HG03342 (cell line): ENCODE results near the gene EARS2.
"Not testable (repeated sequence)": the region's sequence is repeated elsewhere in the genome, so short reads cannot be mapped to it uniquely, and the experiment has no call there.

Experiments used
- ATAC-seq: cut with Tn5 transposase; IDR thresholded peaks from one replicate; pipeline ENCODE4 v1.9.1; 2021; ENCODE audit warnings: mild to moderate bottlenecking, moderate library complexity; ENCODE audit not compliant: unreplicated experiment

EARS2 gene

DNA sequence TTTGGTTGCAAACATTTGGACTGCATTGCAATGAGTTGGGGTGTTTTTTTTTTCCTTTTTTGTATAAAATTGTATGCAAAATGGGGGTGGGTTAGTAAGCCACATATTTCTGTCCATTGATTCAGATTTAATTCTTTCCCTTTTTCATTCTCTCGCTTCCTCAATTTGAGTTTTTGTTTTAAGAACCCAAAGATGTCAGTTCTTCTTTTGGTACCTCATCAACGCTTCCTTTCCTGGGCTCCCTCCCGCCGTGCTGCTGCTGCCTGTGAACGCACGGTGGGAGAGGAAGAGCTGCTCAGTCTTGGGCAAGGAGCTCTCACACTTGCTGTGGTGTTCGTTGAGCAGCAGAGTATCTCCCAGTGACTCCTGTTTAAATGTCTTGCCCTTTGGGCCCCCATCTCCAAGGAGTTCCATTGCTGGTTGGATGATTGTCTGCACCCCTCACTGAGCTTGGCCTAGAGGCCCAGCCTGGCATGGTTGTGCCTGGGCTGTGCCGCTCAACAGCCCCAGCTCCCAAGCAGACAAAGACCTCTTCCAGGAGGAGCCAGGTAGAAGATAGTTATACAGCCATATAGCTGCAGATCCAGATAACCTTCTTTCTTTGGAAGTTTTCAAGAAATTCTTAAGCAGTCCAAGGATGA is 14.0 kb upstream of the EARS2 start:
- ATAC-seq: no peak

DNA sequence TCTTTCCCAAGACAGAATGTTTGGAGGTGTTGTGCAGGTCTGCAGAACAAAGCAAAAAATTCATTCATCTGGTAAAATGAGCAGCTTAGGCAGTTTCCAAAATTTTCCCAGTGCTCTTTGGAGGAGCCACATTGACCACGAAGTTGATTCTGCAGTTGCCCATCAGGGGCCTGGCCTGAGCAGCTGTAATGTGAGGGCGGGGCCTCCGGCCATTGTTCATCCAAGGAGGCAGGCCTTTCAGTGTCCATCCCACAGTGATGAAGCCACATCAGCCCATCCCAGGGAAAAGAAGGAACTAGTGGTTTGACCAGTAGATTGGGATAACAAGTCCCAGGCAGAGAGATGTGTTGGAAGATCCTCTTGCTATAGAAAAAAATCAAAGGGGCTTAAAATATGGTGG is 10.5 kb upstream of the EARS2 start:
- ATAC-seq: no peak

DNA sequence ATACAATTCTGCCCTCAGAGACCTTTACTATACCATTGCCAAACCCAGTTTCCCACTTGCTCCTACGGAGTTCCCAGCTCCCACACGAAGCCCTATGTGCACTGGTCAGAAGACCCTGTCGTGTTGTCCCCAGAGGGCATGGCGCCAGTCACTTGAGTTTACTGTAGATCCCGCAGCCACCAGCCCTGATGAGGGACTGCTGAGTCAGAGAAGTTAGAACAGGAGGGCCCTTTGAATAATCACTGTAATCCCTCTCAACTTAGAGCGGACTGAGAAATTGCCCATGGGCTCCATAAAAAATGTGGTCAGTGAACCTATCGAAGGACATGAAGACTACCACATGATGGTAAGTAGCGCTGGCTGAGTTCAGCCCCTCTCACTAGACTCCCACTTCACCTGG is 9.6 kb upstream of the EARS2 start:
- no peak for ATAC-seq

DNA sequence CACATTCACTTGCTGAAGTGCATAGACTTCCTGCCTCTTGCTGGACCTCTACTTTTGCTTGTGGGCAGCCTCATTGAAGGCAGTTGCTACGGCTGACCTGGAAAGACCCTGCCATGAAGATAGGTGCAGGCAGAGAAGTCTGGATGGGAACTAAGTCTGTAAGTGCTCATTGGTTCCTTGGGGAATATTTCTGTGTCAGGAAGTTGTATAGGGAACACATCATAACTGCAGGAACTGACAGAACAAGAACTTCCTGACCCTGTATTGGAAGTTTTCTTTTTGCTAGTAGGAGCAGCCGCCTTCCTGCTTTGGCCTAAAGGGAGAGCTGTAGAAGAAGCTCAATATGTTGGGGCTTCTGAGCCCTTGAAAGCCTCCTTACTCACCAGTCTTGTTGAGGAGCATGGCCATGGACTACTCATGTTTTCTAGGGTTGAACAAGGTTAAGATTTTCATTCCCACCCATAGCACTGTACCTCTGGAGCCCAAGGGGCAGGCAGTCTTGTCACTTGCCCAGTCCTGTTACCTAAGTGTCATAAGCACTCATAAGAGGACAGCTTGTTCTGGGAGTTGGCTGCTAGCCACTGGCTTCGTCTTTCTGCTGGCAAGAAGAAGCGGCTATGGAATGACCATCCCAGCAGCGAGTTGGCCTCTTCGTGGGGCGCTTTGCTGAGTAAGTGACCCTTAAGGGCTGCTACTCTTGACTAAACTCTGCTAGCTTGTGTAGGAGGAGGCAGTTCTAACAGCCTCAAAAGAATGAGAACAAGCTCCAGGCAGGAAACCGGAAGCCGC is 7.6 kb upstream of the EARS2 start:
- ATAC-seq: no peak

DNA sequence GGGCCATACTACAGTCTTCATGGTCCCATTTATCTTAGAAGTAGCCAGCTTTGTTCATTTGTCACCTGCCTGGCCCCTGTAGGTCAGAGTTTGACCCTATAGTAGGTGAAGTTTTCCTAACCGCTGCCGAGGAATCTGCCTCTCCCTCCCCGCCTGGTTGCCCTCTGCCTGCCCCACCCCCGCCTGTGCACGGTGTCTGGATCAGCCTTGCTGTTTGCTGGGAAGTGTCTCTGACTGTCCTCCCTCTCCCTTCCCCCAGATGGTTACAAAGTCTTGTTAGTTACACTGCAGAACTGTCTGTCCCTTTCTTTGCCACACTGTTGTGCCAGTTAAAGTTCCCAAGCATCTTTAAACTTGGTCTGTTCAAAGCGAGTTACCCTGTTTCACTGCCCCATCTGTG is 6.0 kb upstream of the EARS2 start:
- no peak for ATAC-seq

DNA sequence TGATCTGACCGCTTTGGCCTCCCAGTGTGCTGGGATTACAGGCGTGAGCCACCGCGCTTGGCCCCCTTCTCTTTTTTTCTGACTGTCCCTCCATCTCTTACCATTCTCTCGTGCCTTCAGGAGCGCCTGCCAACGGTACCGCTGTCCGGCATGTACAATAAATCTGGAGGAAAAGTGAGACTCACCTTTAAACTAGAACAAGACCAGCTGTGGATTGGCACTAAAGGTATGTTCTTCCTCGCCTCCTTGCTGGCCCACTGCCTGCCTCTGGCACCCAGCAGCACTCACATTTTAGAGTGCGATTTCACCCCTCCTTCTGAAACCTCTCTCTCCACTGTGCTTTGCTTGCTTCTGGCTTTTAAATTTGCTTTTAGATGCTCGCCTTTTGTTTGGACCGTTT is 5.4 kb upstream of the EARS2 start:
- no peak for ATAC-seq

DNA sequence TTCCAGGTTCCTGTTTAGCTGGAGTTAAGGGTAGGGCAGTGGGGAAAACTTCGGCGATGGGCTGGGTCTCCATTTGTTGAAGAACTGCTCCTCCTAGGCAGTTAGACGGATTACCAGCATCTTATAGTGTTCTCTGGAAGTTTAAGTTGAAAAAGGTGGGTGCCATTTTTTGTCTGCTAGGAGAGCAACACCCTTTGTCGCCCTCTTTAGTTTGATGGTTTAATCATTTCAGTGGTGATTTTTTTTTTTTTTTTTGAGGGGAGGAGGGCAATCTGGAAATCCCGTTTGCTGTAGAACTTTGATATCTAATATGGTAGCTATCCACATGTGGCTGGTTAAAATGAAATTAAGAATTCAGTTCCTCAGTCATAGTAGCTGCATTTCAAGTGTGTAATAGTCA is 4.4 kb upstream of the EARS2 start:
- no peak for ATAC-seq

DNA sequence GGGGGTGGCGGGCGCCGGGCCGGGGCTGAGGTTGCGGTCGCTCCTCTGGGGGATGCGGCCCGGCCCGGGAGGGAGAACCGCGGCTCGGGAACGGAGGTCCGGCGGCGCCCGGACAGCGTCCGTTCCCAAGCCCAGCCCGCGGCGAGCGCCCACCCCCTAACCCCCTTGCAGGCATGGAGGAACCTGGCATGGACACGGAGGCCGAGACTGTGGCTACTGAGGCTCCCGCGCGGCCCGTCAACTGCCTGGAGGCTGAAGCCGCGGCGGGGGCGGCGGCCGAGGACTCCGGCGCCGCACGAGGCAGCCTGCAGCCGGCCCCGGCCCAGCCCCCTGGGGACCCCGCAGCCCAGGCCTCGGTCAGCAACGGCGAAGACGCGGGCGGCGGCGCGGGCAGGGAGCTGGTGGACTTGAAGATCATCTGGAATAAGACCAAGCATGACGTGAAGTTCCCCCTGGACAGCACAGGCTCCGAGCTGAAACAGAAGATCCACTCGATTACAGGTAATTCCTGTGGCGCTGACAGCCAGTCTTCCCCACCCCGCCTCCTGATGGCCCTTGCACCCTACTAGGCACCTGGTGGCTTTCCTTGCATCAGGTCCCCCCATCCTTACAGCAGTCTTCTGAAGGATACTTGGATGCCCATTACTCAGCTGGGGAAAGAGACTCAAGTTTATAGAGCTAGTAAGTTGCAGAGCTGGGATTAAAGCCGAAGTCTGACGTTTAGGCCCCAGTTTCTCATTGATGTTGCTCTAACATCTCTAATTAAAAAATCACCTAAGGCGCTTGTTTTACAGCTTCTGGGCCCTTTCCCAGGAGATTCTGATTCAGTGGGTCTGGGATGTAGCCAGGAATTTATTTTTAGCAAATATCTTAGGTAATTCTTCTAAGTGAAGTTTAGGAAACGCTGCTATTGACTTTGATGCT is 891 bp upstream of the EARS2 start:
- ATAC-seq: no peak

DNA sequence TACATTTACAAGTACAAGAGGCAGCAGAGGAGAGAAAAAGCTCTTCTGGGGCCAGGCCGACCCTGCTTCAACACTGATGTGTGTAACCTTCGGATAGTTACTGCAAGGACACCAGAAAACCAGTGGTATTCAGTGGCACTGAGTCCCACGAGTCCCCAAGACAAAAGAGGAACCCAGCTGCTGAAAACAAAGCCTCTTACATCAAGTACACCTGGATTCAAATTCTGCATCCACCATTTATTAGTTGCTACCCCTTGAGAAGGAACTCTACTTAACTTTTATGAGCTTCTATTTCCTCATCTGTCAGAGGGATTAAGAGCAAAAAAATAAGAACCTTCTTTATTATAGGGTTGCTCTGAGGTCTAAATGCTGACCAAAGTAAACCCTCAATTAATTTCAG is 2.6 kb downstream of the EARS2 start:
- no peak for ATAC-seq

DNA sequence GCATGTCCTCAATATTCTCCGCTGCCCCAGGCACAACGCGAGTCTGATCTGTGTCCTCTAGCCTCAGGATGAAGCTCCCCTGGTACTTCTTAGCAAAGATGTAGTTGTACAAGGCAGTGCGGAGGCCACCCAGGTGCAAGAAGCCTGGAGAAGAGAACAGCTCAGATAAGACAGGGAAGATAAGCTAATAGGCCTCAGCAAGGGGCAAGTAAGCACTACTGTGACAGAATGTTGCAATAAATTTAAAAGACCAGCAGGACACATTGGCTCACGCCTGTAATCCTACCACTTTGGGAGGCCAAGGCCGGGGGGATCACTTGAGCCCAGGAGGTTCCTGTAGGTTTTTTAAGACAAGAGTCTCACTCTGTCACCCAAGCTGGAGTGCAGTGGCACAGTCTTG is 5.0 kb downstream of the EARS2 start:
- ATAC-seq: no peak

DNA sequence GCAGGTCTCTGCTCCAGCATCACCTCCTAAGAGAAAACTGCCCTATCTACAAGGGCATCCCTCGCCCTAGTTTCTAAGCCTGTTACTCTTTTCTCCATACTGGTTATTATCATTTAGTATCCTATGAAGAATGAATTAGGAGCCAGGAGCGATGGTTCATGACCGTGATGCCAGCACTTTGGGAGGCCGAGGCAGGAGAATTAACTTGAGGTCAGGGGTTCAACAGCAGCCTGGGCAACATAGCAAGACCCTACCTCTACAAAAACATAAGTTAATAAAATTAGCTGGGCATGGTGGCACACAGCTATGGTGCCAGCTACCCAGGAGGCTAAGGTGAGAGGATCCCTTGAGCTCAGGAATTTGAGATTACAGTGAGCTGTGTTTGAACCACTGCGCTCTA is 7.2 kb downstream of the EARS2 start:
- ATAC-seq: no peak

DNA sequence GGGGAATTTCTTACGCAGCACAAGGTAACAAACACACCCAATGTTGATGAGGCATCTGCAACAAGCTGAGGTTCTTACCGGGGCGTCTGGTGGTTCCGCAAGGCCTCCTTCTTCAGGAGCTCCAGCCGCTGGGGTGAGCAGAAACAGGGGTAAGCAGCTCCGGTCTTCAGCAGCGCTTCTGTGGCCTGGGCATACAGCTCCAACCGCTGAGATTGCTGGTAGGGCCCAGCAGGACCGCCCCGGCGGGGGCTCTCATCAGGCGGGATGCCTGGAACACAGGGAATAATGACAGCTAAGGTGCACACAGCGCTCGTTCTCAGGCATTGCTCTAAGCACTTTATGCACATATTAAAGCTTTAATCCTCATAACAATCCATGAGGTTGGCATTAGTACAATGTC is 12.7 kb downstream of the EARS2 start:
- ATAC-seq: no peak

DNA sequence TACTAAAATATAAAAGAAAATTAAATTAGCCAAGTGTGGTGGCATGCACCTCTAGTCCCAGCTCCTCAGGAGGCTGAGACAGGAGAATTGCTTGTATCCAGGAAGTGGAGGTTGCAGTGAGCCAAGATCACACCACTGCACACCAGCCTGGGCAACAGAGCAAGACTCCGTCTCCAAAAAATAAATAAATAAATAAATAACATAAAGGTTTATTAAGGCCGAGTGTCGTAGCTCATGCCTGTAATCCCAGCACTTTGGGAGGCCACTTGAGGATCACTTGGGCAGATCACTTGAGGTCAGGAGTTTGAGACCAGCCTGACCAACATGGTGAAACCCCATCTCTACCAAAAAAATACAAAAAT is 16.4 kb downstream of the EARS2 start:
- not testable (repeated sequence) for ATAC-seq

DNA sequence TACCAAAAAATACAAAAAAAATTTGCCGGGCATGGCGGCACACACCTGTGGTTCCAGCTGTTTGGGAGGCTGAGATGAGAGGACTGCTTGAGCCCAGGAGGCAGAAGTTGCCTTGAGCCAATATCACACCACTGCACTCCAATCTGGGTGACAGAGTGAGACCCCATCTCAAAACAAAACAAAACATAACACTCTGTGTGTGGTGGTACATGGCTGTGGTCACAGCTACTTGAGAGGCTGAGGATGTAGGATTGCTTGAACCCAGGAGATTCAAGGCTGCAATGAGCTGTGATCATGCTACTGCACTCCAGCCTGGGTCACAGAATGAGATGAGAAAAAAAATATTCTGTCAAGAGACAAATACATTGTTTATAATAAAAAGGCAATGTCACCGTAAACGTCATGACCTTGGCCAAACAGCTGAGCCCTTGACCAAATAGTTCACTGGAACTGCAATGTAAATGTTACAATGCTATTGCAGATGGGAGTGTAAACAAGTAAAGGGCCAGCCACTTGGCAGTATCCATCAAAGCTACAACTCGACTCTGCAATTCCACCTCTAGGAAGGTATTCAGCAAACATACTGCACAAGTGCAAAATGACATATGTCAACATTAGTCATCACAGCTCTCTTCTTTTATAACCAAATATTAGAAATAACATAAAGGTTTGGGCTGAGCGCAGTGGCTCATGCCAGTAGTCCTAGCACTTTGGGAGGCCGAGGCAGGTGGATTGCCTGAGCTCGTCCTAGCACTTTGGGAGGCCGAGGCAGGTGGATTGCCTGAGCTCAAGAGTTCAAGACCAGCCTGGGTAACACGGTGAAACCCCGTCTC is 16.9 kb downstream of the EARS2 start:
- ATAC-seq: no peak

DNA sequence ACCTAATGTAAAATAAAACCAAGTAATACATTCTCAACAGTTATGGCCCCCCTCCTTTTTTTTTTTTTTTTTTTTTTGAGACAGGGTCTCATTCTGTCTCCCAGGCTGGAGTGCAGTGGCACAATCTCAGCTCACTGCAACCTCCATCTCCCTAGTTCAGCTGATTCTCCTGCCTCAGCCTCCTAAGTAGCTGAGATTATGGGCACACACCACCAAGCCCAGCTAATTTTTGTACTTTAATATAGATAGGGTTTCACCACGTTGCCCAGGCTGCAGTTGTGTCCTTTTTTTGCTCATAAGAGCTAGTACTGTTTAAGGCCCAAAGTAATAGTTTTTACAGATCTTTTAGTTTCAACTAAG is 18.3 kb downstream of the EARS2 start:
- ATAC-seq: no peak

DNA sequence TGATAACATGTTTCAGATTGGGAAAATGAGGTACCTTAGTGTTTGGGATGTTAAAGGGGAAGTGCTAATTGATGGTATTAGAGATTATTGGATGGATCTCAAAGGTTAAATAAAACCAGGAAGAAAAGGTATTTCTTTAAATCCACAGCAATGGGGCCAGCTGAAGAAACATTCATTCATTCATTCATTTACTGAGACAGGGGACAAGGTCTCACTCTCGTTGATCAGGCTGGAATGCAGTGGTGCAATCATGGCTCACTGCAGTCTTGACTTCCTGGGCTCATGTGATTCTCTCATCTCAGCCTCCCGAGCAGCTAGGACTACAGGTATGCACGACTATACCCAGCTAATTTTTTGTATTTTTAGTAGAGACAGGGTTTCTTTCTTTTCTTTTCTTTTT is 19.8 kb downstream of the EARS2 start:
- no peak for ATAC-seq

DNA sequence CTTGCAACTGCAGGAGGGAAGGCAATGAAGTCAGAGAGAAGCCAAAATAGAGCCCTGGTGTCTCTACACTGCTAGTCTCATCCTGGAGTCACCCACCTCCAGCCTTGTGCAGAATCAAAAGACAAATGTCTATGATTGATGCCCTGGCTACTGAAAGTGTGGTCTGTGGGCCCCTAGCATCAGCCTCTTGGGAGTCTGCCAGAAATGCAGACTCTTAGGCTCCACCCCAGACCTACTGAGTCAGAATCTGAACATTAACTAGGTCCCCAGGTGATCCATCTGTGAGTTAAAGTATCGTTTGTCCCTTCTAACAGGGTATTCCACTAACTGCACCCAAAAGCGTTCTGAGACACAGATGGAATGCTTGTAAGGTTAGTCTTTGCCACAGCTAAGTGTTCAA is 21.2 kb downstream of the EARS2 start:
- ATAC-seq: no peak

DNA sequence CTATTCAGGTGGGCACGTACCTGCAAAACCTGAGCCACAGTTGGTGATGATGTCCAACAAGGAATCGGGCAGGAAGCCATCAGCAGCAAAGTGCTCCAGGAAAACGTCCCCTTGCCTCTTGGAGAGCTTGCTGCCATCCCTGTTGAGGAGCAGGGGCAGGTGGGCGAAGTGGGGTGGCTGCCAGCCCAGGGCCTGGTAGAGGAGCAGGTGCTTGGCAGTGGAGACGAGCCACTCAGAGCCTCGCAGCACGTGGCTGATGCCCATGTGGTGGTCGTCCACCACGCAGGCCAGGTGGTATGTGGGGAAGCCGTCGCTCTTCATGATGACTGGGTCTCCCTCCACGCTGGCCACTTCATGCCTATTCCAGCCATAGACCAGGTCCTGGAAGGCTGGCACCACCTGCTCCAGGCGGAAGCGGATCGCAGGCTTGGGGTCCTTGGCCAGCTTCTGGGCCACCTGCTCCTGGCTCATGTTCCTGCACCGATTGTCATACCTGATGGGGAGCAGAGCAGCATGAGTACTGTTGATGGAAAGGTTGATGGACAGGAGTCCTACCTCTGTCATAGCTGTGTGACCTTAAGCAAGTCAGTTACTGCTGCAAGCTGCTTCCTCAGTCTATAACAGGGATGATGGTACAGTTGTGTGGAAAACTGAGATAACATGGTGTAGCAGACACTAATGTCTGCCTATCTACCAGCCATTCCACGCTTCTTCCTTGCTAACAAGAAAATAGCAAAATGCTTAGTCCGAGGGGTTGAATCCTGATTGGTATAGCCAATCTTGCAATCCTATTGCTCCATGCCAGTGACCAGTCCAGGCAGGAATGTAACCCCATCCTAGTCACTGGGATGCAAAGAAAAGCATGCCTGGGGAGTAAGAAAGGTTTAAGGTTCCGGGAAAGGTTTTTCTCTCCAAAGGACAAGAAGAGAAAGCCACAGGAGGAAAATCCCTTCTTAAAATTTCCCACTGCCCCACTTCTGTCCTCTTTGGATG is 22.0 kb downstream of the EARS2 start:
- no peak for ATAC-seq

DNA sequence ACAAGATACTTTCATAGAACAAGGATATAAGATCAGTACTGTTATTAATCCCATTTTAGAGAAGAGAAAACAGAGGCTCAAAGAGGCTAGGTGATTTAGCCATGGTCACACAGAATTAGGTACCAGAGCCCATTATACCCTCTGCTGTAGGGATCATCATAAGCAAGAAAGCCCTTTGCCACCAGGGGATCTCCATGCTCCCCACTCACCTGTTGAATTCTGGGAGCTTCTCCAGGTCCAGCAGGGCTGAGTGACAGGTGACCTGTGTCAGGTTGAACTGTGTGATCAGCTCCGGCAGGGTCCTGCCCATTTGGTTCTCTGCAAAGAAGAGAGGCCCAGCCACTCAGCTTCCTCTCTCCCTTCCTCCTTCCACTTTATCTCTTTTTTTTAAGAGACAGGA is 24.7 kb downstream of the EARS2 start:
- ATAC-seq: no peak

DNA sequence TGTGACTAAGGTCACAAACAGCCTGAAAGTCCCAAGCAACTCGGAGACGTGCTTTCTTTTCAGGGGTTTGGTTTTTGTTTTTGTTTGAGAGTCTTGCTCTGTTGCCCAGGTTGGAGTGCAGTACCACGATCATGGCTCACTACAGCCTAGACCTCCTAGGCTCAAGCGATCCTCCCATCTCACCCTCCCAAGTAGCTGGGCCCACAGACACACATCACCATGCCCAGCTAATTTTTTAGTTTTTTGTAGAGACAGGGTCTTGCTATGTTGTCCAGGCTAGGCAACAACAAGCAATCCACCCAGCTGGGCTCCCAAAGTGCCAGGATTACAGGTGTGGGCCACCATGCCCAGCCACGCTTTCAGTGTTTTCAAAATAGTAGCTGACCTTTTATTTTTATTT is 27.1 kb downstream of the EARS2 start:
- no peak for ATAC-seq
